ENCODE data around the gene ILKAP. TPM values are rescaled to one million over a fixed set of nuclear protein-coding genes. Genes with fewer than 3 reads are reported as not detected.

ILKAP gene
- total RNA-seq, 1 experiment from 2014 or later, result 53.4 TPM

- Histone ChIP-seq H3K9ac (ENCODE audit: low read length) (no peak overlapping the region), H3K27ac (ENCODE audit: low read depth, low read length) (no peak overlapping the region), H3K9me3 (ENCODE audit: control insufficient read depth in 1 of 2, insufficient read depth in 1 of 2, low read depth in 1 of 2, low read length in 2 of 2) (no peaks in the 10 kb centered on the region), H3K27me3 (ENCODE audit: insufficient read depth, low read length) (no peaks in the 10 kb centered on the region), H3K4me1 (ENCODE audit: control insufficient read depth in 1 of 2, insufficient read depth in 2 of 2, low read length in 2 of 2) (peaks cover 13 to 23% of the 10 kb centered on the region in 2 experiments), H3K79me2 (ENCODE audit: insufficient read depth, low read length) (no peaks in the 10 kb centered on the region; the same call in 1 of the 2 replicates), H4K20me1 (ENCODE audit: insufficient read depth) (no peaks in the 10 kb centered on the region), H3K9me2 (ENCODE audit: insufficient read depth) (no peaks in the 10 kb centered on the region), H3K4me3 (replicated peaks in 1 of 2; ENCODE audit: low read depth in 1 of 2, low read length in 2 of 2) (no peak overlapping the region), H2AFZ (ENCODE audit: low read depth, low read length, poor library complexity, severe bottlenecking) (no peak overlapping the region), H3K36me3 (ENCODE audit: control insufficient read depth in 1 of 2, insufficient read depth in 2 of 2, low read length in 2 of 2) (peaks cover 0 to 5% of the 10 kb centered on the region in 2 experiments; a peak in 1 of 4 replicates), H3K4me2 (ENCODE audit: low read length) (no peak overlapping the region)
- TF ChIP-seq RAD21 (IDR thresholded peaks at IDR 0.05; ENCODE audit: low read depth) (no peak), CTCF (IDR thresholded peaks at IDR 0.05 in 2 of 3, conservative IDR thresholded peaks at IDR 0.05 in 1 of 3; ENCODE audit: borderline replicate concordance in 1 of 3, insufficient read depth in 1 of 3, low read depth in 2 of 3, low read length in 2 of 3) (no peak), CBX3 (IDR thresholded peaks at IDR 0.05; ENCODE audit: low read depth) (no peak), CEBPB (IDR thresholded peaks at IDR 0.05; ENCODE audit: low read depth) (no peak), TCF7L2 (IDR thresholded peaks at IDR 0.05; ENCODE audit: borderline replicate concordance, extremely low read depth, insufficient read depth, insufficient read length) (no peak), EZH2phosphoT487 (IDR thresholded peaks at IDR 0.05; ENCODE audit: borderline replicate concordance) (no peak), JUND (IDR thresholded peaks at IDR 0.05) (no peak), POLR2AphosphoS5 (IDR thresholded peaks at IDR 0.05; ENCODE audit: low read depth, low read length) (no peak)
- TF ChIP-seq, protein P1, sequence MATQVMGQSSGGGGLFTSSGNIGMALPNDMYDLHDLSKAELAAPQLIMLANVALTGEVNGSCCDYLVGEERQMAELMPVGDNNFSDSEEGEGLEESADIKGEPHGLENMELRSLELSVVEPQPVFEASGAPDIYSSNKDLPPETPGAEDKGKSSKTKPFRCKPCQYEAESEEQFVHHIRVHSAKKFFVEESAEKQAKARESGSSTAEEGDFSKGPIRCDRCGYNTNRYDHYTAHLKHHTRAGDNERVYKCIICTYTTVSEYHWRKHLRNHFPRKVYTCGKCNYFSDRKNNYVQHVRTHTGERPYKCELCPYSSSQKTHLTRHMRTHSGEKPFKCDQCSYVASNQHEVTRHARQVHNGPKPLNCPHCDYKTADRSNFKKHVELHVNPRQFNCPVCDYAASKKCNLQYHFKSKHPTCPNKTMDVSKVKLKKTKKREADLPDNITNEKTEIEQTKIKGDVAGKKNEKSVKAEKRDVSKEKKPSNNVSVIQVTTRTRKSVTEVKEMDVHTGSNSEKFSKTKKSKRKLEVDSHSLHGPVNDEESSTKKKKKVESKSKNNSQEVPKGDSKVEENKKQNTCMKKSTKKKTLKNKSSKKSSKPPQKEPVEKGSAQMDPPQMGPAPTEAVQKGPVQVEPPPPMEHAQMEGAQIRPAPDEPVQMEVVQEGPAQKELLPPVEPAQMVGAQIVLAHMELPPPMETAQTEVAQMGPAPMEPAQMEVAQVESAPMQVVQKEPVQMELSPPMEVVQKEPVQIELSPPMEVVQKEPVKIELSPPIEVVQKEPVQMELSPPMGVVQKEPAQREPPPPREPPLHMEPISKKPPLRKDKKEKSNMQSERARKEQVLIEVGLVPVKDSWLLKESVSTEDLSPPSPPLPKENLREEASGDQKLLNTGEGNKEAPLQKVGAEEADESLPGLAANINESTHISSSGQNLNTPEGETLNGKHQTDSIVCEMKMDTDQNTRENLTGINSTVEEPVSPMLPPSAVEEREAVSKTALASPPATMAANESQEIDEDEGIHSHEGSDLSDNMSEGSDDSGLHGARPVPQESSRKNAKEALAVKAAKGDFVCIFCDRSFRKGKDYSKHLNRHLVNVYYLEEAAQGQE (IDR thresholded peaks at IDR 0.05; ENCODE audit: low read depth), result no peak
- ChIA-PET POLR2A (no interaction called here), RAD21 (ENCODE audit: low non-redundant PET in 1 of 2, low total read pairs in 2 of 2, uncharacterized antibody in 2 of 2, unreplicated experiment in 2 of 2) (no interaction called here), CTCF (no interaction called here)
- BruUV-seq (replicated peaks), result no TSS peak
- ATAC-seq (no peak), DNase-seq (ENCODE audit: low read depth, low spot score) (no peak)
- intact Hi-C loops (cut with micrococcal nuclease), result no loop called here
Observed at GRCh38 chr2:238241970-238242369, 38.5 kb upstream of the ILKAP start.
